Ascending aorta (tissue), 2 donors: ENCODE measurements around the gene ZIC4. TPM values are rescaled to one million over a fixed set of nuclear protein-coding genes. Genes with fewer than 3 reads are reported as not detected.

ENCODE experiments used
- DNase-seq, 2 donors: peaks; one replicate each; pipeline ENCODE4 v3.0.0-alpha.2; 2019; ENCODE audit warnings: low spot score in 2 of 2
- H3K27ac ChIP-seq, 2 donors: fragments of 200-600 bp; sonication (generic); one replicate each; pipeline ENCODE4 v1.5.1; 2016 to 2017; ENCODE audit warnings: mild to moderate bottlenecking in 1 of 2
- H3K27me3 ChIP-seq: fragments of 200-600 bp; sonication (generic); one replicate; pipeline ENCODE4 v1.5.1; 2017
- H3K36me3 ChIP-seq, 2 donors: fragments of 200-600 bp; sonication (generic); one replicate each; pipeline ENCODE4 v1.5.1; 2016
- H3K4me1 ChIP-seq, 2 donors: fragments of 200-600 bp; sonication (generic); one replicate each; pipeline ENCODE4 v1.5.1; 2016 to 2017; ENCODE audit warnings: mild to moderate bottlenecking in 1 of 2
- H3K4me3 ChIP-seq, 2 donors: fragments of 200-600 bp; sonication (generic); one replicate each; pipeline ENCODE4 v1.5.1; 2016 to 2017; ENCODE audit warnings: mild to moderate bottlenecking in 1 of 2
- H3K9me3 ChIP-seq, 2 donors: fragments of 200-600 bp; sonication (generic); one replicate each; pipeline ENCODE4 v1.5.1; 2016
- intact Hi-C: fragments of 100-400 bp; cut with DNase I; formaldehyde crosslinking; loops from one replicate; pipeline ENCODE4 v1.15.1; 2023
- total RNA-seq: library from RNA; depleted of rRNA; stranded (reverse); fragments of >200 nt; gene quantifications from one replicate; pipeline ENCODE4 v1.1.0, GENCODE V29; 2016
- TF ChIP-seq, protein P1 (sequence below), 3 experiments: fragments of 200-600 bp in 2 of 3; fragments of 450-650 bp in 1 of 3; sonication (generic) in 2 of 3; IDR thresholded peaks; one replicate each; pipeline ENCODE4 v1.5.1; 2016 to 2019; ENCODE audit warnings: antibody characterized with exemption in 3 of 3, mild to moderate bottlenecking in 1 of 3, moderate library complexity in 1 of 3

Gene ZIC4
- total RNA-seq, 1 donor from 2014 or later, result not detected

DNA sequence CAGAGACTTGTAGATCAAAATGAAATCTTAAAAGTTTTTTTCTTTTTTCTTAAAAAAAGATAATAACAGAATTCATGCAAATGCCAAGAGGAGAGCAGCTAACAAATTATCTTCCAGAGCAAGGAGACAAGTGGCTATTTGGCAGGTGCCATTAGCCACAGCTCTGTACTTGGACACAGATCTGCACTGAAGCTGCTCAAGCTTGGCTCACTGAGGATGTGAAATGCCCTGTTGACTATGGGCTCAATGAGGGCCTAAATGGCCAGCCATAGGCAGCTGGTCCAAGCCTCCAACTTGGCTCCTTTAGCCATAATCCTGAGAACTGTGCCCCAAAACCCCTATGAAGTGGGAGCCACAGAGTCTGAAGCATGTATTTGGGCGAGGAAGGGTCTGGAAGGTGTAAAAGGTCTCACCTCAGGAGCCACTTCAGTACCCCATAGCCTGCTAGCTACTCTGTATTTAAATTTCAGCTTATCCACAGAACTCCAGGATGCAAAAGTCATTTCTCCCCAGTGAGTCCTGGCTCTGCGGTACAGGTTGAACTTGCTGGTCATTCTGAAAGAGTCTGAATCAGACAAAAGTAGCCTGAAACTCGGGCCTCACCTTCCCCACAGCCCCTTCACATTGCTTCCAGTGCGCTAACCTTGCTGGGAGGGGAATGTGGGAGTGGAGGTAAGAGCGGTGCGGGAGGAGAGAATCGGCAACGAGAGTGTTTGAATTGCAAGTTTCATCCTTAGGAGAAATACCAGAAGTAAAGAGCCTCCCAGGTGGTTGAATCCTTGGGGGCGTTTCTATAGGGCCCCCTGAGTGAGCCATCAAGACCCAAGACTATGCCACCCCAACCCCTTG is 48.0 kb downstream of the ZIC4 start:
- H3K4me1 ChIP-seq, result no peaks in the 10 kb centered on the region
- TF ChIP-seq, protein P1, sequence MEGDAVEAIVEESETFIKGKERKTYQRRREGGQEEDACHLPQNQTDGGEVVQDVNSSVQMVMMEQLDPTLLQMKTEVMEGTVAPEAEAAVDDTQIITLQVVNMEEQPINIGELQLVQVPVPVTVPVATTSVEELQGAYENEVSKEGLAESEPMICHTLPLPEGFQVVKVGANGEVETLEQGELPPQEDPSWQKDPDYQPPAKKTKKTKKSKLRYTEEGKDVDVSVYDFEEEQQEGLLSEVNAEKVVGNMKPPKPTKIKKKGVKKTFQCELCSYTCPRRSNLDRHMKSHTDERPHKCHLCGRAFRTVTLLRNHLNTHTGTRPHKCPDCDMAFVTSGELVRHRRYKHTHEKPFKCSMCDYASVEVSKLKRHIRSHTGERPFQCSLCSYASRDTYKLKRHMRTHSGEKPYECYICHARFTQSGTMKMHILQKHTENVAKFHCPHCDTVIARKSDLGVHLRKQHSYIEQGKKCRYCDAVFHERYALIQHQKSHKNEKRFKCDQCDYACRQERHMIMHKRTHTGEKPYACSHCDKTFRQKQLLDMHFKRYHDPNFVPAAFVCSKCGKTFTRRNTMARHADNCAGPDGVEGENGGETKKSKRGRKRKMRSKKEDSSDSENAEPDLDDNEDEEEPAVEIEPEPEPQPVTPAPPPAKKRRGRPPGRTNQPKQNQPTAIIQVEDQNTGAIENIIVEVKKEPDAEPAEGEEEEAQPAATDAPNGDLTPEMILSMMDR (IDR thresholded peaks at IDR 0.05), result no peak
- no peak overlapping the region for H3K4me3 ChIP-seq
- H3K9me3 ChIP-seq, result no peaks in the 10 kb centered on the region
- no peak for DNase-seq
- peaks cover 33% of the 10 kb centered on the region for H3K27me3 ChIP-seq
- no peak overlapping the region for H3K27ac ChIP-seq
- intact Hi-C loops, result no loop called here
- H3K36me3 ChIP-seq, result no peaks in the 10 kb centered on the region

DNA sequence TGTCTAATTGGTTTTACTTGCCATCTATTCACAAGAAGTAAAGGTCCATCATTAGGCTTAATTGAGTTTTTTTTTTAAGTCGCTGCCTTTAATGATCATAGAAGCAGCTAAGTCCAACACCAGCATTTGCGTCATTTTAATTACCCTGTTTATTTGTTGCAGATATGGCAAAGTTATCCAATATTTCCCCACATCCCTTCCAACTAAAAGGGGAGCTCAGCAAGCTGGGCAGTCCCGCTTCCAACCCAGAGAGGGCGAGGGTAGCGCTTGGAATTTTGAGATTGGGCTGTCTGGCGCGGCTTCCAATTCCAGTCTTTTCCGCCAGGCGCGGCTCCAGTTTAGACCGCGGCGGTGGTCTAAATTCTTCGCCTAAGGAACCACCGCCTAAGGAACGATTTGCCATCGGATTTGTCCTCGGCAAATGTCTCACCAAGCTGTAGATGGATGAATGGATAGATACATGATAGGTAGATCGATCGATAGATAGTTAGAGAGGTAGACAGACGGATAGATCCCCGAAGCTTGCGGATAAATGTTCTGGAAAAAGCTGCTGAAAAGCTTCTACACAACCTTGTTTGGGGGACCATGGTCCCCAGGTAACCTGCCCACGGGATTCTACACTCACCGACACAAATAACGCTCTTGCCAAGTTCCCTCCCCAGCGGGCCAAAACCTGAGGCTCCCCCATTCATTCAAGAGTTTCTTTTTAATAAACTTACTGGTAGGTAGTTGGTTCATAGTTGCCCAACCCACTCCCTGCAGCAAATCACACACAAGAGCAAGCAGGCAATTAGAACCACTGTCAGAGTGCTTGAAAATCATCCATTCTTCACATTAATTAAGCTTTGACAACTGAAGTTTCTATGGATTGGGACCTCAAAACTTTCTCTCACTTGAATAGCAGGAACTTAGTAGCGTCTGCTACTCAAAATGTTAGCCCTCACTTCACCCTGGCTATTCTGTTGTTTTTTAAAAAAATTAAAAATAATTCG is 49.1 kb downstream of the ZIC4 start:
- Histone ChIP-seq H3K4me1 (no peaks in the 10 kb centered on the region), H3K36me3 (no peaks in the 10 kb centered on the region), H3K27me3 (peaks cover 33% of the 10 kb centered on the region), H3K4me3 (no peak overlapping the region), H3K9me3 (no peaks in the 10 kb centered on the region), H3K27ac (no peak overlapping the region)
- TF ChIP-seq, protein P1 (IDR thresholded peaks at IDR 0.05), result no peak
- intact Hi-C loops, result no loop called here
- DNase-seq, result no peak

DNA sequence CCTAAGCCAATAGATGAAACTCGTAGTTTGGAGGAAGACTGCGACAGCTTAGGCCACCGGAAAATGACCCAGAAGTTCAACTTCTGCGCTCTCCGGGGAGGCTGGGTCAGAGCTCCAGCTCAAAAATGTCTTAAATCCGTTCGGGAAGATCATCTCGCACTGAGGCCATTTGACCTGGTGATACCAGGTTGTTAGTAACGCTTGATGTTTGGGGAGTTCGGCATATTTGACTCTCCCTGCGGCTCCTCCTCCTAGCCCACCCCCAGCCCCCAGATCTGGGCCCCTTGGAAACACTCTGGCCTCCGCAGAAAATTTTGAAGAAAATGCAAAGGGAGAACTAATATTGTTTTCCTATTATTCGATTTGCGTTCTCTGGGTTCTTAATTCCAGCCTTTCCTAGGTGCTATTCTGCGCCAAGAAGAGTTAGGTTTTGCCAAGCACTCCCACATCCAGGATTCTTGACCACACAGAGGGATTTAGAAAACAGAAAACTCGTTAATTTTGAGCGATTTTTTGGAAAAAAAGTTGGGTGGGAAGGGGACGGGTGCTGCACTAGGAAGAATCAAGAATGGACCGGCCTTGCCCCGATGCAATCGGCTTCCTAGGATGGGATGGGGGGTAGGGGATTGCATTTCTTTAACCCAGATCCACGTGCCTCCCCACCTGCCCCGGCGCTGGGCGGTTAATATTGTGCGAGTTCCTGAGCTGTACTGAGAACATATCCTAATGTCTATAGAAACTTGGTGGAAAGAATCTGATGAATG is 50.0 kb downstream of the ZIC4 start:
- peaks cover 32% of the 10 kb centered on the region for H3K27me3 ChIP-seq
- intact Hi-C loops, result no loop called here
- DNase-seq, result no peak
- H3K27ac ChIP-seq, result no peak overlapping the region
- no peak overlapping the region for H3K4me3 ChIP-seq
- H3K36me3 ChIP-seq, result no peaks in the 10 kb centered on the region
- no peaks in the 10 kb centered on the region for H3K9me3 ChIP-seq
- H3K4me1 ChIP-seq, result no peaks in the 10 kb centered on the region
- TF ChIP-seq, protein P1 (IDR thresholded peaks at IDR 0.05), result no peak

DNA sequence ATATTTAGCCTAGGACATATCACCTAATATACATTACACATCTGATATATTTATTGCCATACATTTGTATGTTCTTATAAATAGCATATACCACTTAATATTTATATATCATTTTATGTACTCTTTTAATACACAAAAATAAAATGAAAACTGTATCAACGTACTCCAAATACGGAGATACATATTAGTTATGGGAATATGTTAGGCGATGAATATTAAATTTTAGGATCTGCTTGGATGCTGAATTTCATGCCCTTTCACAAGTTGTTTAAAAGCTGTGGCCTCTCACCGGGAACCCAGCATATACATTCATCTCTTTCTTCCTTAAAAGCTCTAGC is 50.6 kb downstream of the ZIC4 start:
- no peaks in the 10 kb centered on the region for H3K4me1 ChIP-seq
- DNase-seq, result no peak
- no peaks in the 10 kb centered on the region for H3K9me3 ChIP-seq
- intact Hi-C loops, result no loop called here
- H3K27ac ChIP-seq, result no peak overlapping the region
- H3K4me3 ChIP-seq, result no peak overlapping the region
- H3K36me3 ChIP-seq, result no peaks in the 10 kb centered on the region
- TF ChIP-seq, protein P1 (IDR thresholded peaks at IDR 0.05), result no peak
- H3K27me3 ChIP-seq, result peaks cover 26% of the 10 kb centered on the region

DNA sequence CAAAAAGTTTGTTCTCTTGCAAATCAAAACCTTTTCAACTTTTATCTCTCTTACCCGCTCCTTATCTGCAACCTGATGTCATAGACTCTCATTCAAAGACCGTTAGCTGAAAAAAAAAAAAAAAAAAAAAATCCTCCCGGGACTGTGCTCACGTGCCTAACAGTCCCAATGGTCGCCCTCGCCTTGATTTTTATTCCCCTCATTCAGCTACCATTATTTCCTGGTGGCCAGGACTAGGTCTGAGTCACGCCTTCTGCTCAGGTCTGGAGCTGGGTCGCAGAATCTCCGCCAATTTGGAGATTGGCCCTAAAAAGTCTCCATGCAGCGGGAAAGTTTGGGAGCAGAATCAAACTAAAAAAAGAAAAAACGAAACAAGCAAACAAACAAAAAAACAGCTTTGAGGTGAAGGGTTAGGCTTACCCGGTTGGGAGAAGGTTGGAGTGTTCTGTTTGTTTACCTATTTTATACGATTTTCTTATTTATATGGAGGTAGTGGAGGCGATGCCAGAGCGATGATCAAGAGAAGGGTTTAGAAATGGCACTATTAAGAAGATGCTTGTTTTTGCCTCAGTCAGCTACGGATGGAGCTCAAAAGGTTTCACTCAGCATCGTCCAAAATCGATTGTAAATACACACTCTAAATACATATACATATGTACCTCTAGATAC is 51.1 kb downstream of the ZIC4 start:
- Histone ChIP-seq H3K27ac (no peak overlapping the region), H3K27me3 (peaks cover 21% of the 10 kb centered on the region)

More for the DNA sequence above, 51.1 kb downstream of the ZIC4 start:
- Histone ChIP-seq H3K4me3 (no peak overlapping the region), H3K4me1 (no peaks in the 10 kb centered on the region), H3K36me3 (no peaks in the 10 kb centered on the region), H3K9me3 (no peaks in the 10 kb centered on the region)
- no peak for DNase-seq
- intact Hi-C loops, result no loop called here
- TF ChIP-seq, protein P1 (IDR thresholded peaks at IDR 0.05), result no peak
